Stimulated activated CD8-positive, alpha-beta memory T cell treated with anti-CD3 and anti-CD28 coated beads, Interleukin-4, amount 100 ng/mL, for 1 hour (primary cell): ENCODE measurements around the gene TET1.
"Not testable (repeated sequence)": the region's sequence is repeated elsewhere in the genome, so short reads cannot be mapped to it uniquely, and the experiment has no call there.

Experiments
- DNase-seq, 2 donors: peaks; one replicate each; pipeline ENCODE4 v3.0.0-alpha.2; 2020; ENCODE audit warnings: low read depth in 2 of 2, low spot score in 1 of 2

Gene TET1

DNA sequence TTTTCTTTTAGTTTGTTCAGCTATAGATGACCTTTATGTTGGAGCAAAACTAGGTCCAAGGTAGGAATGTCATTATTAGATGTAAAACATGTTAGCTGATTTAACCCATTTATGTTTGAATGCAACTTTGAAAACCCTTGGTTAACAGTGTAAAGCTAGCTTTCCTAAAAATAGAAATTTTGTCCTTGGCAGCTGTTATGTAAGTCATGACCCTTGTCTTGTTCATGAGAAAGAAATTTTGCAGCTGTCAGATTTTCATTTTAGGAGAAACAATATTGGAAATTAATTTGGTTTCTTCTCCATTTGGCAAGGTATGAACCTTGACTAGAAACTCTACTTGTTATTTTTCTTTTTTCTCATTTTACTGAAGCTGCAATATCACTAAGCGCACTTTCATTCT lies 137.0 kb downstream of the TET1 start:
- no peak for DNase-seq

DNA sequence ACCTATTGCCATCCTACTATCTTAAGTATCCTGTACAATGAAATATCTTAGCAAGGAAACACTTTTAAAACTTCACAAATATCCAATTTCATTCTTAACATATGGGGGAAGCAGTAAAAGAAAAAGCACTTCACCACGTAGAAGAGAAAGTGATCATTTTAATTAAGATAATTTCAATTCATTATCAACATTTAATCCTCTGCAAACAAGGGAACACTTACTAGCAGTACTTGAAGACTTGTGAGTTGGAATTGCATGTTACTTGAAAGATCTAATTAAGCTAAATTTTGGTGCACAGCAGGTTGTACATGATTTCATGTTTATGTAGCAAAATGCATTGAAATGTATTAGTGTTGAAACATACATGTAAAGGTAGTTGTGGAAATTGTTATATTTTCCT lies 140.1 kb downstream of the TET1 start:
- DNase-seq = no peak

GRCh38 chr10:68705548-68705947 lies 145.4 kb downstream of the TET1 start:
- no peak for DNase-seq

- not testable (repeated sequence) for DNase-seq
Measured at GRCh38 chr10:68708987-68709386, 148.8 kb downstream of the TET1 start.

GRCh38 chr10:68713065-68713464 lies 152.9 kb downstream of the TET1 start:
- DNase-seq = not testable (repeated sequence)

DNA sequence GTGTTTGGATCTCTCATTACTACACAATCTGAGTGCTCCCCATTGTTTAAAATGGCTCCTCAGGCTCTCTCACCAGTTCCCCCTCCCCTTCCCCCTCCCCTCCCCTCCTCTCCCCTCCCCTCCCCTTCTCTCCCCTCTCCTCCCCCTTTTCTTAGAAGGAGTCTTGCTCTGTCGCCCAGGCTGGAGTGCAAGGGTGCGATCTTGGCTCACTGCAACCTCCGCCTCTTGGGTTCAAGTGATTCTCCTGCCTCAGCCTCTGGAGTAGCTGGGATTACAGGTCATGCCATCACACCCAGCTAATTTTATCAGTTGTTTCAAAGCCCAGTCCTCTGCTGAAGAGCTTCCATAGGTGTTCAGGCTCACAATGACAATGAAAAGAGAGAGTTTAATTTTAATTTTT lies 157.3 kb downstream of the TET1 start:
- DNase-seq = no peak

GRCh38 chr10:68720793-68721672 lies 160.9 kb downstream of the TET1 start, which contains the start of gene CCAR1:
Gene CCAR1 (plus strand): TSS chr10:68721239. CDS start chr10:68722505, 1,266 bp downstream.
- peak; percentile 94 to 95 for DNase-seq

- DNase-seq = peak in 1 of 2 donors; percentile 7
Measured at GRCh38 chr10:68721673-68722335, 161.7 kb downstream of the TET1 start.

GRCh38 chr10:68725016-68725415 lies 164.9 kb downstream of the TET1 start:
- DNase-seq = no peak

- DNase-seq = no peak
Measured at GRCh38 chr10:68727146-68727545, 167.0 kb downstream of the TET1 start.

DNA sequence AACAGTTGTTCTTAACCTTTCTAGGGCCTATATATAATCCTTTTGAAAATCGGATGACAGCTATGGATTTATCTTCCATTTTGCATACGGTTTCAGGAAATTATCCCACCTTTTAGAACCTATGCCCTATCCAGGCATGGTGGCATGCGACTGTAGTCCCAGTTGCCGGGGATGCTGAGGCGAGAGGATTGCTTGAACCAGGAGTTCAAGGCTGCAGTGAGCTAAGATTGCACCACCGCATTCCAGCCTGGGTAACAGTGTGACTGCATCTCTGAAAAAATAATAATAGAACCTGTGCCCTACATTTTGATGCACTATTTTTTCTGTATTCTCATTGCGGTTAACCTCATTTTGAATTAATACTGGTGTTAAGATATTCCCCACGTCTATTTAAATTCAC lies 172.5 kb downstream of the TET1 start:
- no peak for DNase-seq

DNA sequence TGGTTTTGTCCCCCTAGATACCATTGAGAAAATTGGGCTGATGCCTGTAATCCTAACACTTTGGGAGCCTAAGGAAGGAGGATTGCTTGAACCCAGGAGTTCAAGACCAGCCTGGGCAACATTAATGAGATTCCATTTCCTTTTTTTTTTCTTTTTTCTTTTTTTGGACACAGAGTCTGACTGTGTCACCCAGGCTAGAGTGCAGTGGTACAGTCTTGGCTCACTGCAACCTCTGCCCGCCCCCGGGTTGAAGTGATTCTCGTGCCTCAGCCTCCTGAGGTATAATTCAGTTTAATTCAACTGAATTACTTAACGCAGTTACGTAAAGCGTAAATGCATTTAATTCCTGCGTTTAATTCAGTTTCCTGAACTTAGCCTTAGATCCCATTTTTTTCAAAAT lies 174.2 kb downstream of the TET1 start:
- no peak for DNase-seq

- DNase-seq = no peak
Measured at GRCh38 chr10:68735119-68735518, 175.0 kb downstream of the TET1 start.

DNA sequence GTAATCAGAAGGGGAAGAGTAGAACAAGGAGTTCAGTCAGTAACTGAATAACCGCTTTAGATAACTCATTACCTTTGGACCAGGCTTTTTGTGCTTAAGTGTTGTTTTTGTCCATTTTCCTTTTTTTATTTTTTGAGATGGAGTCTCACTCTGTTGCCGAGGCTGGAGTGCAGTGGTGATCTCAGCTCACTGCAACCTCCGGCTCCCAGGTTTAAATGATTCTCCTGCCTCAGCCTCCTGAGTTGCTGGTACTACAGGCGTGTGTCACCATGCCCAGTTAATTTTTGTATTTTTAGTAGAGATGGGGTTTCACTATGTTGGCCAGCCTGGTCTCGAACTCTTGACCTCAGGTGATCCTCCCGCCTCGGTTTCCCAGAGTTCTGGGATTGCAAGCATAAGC lies 175.6 kb downstream of the TET1 start:
- not testable (repeated sequence) for DNase-seq

DNA sequence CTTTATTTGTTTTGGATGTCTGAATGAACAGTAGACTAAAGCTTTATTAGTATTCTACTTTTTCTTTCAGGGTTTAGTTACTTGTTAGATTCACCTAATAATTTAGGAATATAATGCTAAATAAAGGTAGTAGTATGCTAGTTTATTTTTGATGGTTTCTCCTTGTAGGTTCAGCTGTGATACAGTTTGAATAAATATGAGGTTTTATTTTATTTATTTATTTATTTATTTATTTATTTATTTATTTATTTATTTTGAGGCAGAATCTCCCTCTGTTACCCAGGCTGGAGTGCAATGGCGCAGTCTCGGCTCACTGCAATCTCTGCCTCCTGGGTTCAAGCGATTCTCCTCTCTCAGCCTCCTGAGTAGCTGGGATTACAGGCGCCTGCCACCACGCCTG lies 180.5 kb downstream of the TET1 start:
- DNase-seq = not testable (repeated sequence)

DNA sequence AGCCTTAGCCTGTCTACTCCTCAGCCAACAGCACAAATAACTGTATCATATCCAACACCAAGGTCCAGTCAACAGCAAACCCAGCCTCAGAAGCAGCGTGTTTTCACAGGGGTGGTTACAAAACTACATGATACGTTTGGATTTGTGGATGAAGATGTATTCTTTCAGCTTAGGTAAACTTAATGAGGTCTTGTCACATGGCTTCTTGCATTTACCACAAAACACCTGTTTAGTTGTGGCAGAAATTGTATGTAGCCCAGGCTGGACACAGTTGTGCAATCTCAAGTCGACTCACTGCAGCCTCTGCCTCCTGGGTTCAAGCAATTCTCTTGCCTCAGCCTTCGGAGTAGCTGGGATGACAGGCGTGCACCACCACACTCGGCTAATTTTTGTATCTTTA lies 182.3 kb downstream of the TET1 start:
- no peak for DNase-seq
